Nephron (organoid): ENCODE data around the gene ZNF281.

Source experiments
- H3K27ac Mint-ChIP-seq, 3 experiments: 2 replicates each; pipeline ENCODE4 v1.8.0; 2020; ENCODE audit warnings: mixed read lengths in 3 of 3, mild to moderate bottlenecking in 2 of 3, moderate library complexity in 1 of 3
- H3K27me3 Mint-ChIP-seq: 2 replicates; pipeline ENCODE4 v1.8.0; 2021; ENCODE audit warnings: low read depth, mild to moderate bottlenecking, moderate library complexity, mixed read lengths
- H3K36me3 Mint-ChIP-seq: 2 replicates; pipeline ENCODE4 v1.8.0; 2020; ENCODE audit warnings: low read depth, mixed read lengths
- H3K4me1 Mint-ChIP-seq: 2 replicates; pipeline ENCODE4 v1.8.0; 2020; ENCODE audit warnings: mixed read lengths
- H3K4me3 Mint-ChIP-seq, 3 experiments: 2 replicates each; pipeline ENCODE4 v1.8.0; 2020; ENCODE audit warnings: mild to moderate bottlenecking in 3 of 3, mixed read lengths in 3 of 3, moderate library complexity in 2 of 3
- H3K9me3 Mint-ChIP-seq: 2 replicates; pipeline ENCODE4 v1.8.0; 2020; ENCODE audit warnings: mixed read lengths
- CTCF ChIP-seq, 3 experiments: fragments of 200-600 bp; sonication (generic); IDR thresholded peaks; one replicate each; pipeline ENCODE4 v1.5.0; 2021; ENCODE audit warnings: antibody characterized with exemption in 3 of 3; ENCODE audit not compliant: unreplicated experiment in 3 of 3

ZNF281 gene

GRCh38 chr1:200452850-200453552, 43.2 kb upstream of the ZNF281 start:
- peaks cover 10% of the 10 kb centered on the region for H3K4me1 Mint-ChIP-seq
- no peak for TF ChIP-seq CTCF (IDR thresholded peaks at IDR 0.05; ENCODE audit: unreplicated experiment in 3 of 3)
- no peak overlapping the region for H3K4me3 Mint-ChIP-seq
- H3K27me3 Mint-ChIP-seq = peaks cover 4% of the 10 kb centered on the region
- H3K9me3 Mint-ChIP-seq = no peaks in the 10 kb centered on the region
- no peaks in the 10 kb centered on the region for H3K36me3 Mint-ChIP-seq
- no peak overlapping the region for H3K27ac Mint-ChIP-seq

GRCh38 chr1:200448034-200448762, 38.4 kb upstream of the ZNF281 start:
- Mint-ChIP-seq H3K4me3 (no peak overlapping the region), H3K4me1 (peaks cover 14% of the 10 kb centered on the region), H3K9me3 (peaks cover 3% of the 10 kb centered on the region), H3K27me3 (peaks cover 4% of the 10 kb centered on the region), H3K27ac (peak overlapping the region in 2 of 3 experiments; percentile 28 to 33), H3K36me3 (no peaks in the 10 kb centered on the region)
- no peak for TF ChIP-seq CTCF (IDR thresholded peaks at IDR 0.05; ENCODE audit: unreplicated experiment in 3 of 3)

GRCh38 chr1:200445213-200445612, 35.4 kb upstream of the ZNF281 start:
- Mint-ChIP-seq H3K27ac (no peak overlapping the region), H3K4me3 (no peak overlapping the region)

GRCh38 chr1:200444478-200444877, 34.6 kb upstream of the ZNF281 start:
- no peak for TF ChIP-seq CTCF (IDR thresholded peaks at IDR 0.05; ENCODE audit: unreplicated experiment in 3 of 3)

More at GRCh38 chr1:200445213-200445612, 35.4 kb upstream of the ZNF281 start:
- Mint-ChIP-seq H3K27me3 (no peaks in the 10 kb centered on the region), H3K9me3 (peaks cover 3% of the 10 kb centered on the region), H3K4me1 (peaks cover 14% of the 10 kb centered on the region), H3K36me3 (no peaks in the 10 kb centered on the region)
- no peak for TF ChIP-seq CTCF (IDR thresholded peaks at IDR 0.05; ENCODE audit: unreplicated experiment in 3 of 3)

GRCh38 chr1:200443860-200444259, 34.0 kb upstream of the ZNF281 start:
- Mint-ChIP-seq H3K9me3 (peaks cover 5% of the 10 kb centered on the region), H3K36me3 (no peaks in the 10 kb centered on the region), H3K4me1 (peaks cover 14% of the 10 kb centered on the region), H3K27me3 (no peaks in the 10 kb centered on the region), H3K27ac (no peak overlapping the region), H3K4me3 (no peak overlapping the region)
- TF ChIP-seq CTCF (IDR thresholded peaks at IDR 0.05; ENCODE audit: unreplicated experiment in 3 of 3) = no peak

More at GRCh38 chr1:200444478-200444877, 34.6 kb upstream of the ZNF281 start:
- no peak overlapping the region for H3K4me3 Mint-ChIP-seq
- H3K27ac Mint-ChIP-seq = no peak overlapping the region
- H3K27me3 Mint-ChIP-seq = no peaks in the 10 kb centered on the region
- no peaks in the 10 kb centered on the region for H3K36me3 Mint-ChIP-seq
- H3K4me1 Mint-ChIP-seq = peaks cover 14% of the 10 kb centered on the region
- H3K9me3 Mint-ChIP-seq = peaks cover 5% of the 10 kb centered on the region
